SIG-M5 (cell line): ENCODE results near the gene CHRNB1.

Source experiments
- DNase-seq: peaks from one replicate; lab custom pipeline; 2025; lab: John Stamatoyannopoulos, UW

CHRNB1 gene

DNA sequence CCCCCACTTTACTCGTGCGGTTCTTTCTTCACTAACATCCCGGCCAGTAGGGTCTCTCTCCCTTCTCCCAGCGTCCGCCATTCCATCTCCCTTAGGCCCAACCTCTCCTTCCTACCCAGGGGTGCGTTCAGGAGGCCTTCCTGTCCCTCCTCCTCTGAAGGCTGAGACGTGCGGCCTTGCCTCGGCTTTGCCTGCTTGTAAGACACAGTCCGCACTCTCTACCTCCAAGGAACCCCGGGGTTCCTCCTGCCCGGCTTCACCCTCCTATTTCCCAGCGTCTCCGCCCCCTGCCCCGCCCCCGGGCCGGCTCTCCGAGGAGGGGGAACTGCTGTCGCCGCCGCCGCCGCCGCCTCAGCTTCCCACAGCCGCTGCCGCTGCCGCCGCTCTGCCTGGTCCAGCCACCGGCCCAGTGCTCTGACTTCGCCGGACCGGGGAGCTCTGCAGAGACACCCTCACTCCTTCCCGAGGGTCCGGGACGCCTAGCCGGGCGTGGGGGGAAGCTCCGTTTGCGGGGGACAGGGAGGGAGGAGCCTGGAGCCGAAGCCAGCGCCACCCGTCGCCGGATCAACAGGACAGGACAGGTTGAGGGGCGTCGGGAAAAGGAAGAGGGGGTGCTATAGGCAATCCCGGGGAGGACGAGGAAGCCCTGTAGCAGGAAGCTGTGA lies 6.8 kb upstream of the CHRNB1 start:
- no peak for DNase-seq

DNA sequence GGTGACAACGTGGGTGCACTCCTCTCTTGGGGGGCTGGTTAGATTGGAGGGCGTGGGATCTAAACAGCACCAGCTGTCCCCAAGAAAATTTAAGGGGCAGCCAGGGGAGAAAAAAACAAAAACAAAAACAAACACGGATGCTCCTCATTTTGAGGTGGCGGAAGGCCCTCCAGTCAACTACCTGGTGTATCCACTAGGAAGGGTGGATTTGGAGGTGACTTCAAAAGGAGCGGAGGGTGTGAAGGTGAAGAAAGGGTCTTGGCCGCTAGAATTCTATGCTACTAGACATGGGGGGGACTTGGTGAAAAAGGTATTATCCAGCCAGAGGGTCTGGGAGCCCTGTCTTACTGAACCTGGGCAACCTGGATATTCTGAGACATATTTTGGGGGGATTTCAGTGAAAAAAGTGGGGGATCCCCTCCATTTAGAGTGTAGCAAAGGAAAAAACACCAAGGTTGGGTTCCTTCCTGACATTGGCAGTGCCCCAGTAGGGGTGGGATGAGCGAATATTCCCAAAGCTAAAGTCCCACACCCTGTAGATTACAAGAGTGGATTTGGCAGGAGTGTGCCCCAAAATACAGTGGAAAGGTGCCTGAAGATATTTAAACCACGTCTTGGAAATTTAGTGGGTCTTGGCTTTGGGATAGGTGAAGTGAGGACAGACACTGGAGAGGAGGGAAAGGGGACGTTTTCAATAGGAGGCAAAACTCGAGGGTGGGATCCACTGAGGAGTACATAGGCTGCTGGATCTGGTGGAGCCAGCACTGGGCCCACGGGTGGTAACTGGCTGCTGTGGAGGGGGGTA lies 6.0 kb upstream of the CHRNB1 start:
- DNase-seq: no peak

DNA sequence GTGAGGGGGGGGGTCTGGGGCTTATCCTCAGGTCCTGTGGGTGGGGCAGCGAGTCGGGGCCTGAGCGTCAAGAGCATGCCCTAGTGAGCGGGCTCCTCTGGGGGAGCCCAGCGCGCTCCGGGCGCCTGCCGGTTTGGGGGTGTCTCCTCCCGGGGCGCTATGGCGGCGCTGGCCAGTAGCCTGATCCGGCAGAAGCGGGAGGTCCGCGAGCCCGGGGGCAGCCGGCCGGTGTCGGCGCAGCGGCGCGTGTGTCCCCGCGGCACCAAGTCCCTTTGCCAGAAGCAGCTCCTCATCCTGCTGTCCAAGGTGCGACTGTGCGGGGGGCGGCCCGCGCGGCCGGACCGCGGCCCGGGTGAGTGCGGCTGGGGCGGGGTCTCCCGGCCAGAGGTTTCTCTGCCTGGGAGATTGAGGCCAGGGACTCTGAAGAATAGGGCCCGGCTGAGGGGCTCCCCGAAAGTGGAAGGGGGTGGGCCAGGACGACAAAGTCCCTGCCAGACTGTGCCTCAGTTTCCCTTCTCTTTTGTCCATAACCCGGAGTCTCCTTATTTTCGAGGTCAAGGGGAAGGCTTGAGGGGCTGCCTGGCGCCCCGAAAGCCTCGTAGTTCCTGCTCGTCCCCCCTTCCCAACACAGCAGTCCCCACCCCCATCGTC lies 5.3 kb upstream of the CHRNB1 start, which contains the start of gene FGF11:
TSS of gene FGF11 (plus strand) at position 51 of the 651 bp plus-strand sequence. CDS start at position 160, 109 bp downstream.
- DNase-seq: no peak

DNA sequence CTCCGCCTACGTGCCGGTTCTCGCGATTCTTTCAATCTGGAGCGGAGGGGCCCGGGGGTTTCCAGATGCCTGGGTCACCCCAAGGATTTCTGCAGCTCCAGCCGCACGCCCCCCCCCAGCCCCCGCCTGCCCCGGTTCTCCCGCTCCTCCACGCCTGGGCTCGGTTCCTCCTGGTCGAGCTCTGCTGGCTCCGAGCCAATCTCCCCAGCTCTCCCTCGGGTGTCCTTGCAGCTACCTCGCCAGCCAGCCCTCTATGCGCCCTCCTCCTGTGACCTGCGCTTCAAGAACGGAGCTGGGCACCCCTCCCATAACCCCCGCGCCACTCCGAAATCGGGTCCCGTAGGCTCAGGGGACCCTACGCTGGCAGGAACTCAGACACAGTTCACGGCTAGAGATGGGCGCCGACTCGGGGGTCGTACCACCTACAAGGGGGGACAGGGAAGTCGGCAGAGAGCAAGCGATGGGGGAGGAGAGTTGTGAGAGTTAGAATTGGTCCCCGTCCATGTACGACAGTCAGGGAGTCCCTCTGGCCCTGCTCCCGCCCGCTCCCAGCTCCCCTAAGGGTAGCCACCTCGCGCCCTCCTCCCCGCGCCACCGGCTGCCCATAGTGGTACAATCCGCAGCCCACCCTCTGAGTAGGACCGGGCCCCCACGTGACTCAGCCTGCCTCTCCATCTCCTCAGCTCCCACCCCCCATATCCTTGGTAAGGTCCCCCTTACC lies 4.6 kb upstream of the CHRNB1 start:
- DNase-seq: no peak

GRCh38 chr17:7440834-7441195 lies 4.0 kb upstream of the CHRNB1 start:
- DNase-seq: no peak

- no peak for DNase-seq
Measured at GRCh38 chr17:7441266-7441665, 3.6 kb upstream of the CHRNB1 start.

DNA sequence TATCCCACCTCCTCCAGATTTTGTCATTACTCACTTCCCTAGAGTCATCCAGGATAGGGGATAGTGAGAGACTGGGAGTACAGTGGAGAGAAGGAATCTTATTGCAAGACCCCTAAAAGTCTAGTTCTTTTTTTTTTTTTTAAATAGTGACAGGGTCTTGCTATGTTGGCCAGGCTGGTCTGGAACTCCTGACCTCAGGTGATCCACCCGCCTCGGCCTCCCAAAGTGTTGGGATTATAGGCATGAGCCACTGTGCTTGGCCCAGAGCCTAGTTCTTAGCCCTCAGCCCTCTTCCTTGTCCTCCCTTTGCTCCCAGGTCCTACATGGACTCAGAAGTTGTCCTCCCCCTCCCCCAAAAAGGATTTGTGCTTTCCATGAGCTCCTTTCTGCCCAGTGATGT lies 2.7 kb upstream of the CHRNB1 start:
- DNase-seq: no peak

DNA sequence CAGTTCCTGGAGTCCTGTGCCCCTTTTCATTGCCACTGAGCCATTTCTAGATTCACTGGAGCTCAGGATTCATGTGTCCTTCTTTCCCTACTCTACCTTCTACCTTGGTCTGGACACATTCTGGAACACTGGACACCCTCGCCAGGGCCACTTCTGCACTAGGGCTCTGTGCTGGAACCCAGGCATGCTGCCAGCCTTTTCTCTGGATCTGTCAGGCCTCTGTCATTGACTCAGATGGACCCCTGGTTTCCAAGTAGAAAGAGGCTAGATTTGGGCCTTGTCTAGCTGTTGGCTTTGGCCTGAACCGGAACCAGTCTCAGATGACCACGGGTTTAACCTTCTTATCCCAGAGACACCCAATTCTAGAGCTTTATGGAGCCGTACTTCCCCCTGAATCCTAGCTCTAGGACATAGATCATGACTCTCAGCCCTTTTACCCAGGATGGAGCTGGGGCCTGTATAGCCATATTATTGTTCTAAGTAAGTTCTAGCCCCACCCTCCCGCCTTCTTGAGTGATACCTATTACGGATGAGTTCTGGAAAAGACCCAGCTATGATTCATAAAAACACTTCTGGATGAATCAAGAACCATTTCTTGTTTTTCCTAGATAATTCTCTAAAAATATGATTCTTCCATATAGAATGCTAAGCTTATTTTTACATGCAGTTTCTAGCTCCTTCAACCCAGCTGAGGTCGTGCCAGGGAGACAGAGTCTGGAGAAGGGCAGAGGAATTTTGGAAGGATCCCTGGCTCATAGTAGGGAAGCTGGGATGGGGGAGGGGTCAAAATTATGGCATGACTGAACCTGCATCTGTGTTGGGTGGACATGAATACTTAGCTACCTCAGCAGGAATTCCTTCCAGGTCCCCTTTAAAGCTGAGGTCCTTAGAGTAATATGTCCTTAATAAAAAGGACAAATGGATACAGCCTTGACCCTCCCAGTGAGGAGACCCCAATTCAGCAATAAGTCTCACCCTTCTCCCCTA lies 1.1 kb upstream of the CHRNB1 start:
- no peak for DNase-seq

DNA sequence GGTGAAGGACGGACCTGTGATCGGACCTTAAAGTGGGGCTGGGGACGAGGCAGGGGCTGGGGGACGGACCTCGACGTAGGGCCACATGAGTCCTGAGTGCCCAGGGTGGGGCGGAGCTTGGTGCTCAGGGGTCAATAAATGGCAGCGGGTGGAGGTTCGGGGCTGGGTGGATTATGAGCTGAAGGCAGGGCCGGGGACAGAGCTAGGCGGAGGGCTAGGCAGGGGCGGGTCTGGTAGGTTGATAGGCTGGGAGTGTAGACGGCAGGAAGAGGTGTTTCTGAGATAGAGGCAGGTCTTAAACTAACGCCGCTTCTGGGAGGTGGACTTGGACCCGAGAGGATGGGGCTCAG lies 733 bp downstream of the CHRNB1 start:
- no peak for DNase-seq

- no peak for DNase-seq
Measured at GRCh38 chr17:7448461-7448860, 3.6 kb downstream of the CHRNB1 start.

GRCh38 chr17:7459961-7460545 lies 15.2 kb downstream of the CHRNB1 start:
- no peak for DNase-seq

DNA sequence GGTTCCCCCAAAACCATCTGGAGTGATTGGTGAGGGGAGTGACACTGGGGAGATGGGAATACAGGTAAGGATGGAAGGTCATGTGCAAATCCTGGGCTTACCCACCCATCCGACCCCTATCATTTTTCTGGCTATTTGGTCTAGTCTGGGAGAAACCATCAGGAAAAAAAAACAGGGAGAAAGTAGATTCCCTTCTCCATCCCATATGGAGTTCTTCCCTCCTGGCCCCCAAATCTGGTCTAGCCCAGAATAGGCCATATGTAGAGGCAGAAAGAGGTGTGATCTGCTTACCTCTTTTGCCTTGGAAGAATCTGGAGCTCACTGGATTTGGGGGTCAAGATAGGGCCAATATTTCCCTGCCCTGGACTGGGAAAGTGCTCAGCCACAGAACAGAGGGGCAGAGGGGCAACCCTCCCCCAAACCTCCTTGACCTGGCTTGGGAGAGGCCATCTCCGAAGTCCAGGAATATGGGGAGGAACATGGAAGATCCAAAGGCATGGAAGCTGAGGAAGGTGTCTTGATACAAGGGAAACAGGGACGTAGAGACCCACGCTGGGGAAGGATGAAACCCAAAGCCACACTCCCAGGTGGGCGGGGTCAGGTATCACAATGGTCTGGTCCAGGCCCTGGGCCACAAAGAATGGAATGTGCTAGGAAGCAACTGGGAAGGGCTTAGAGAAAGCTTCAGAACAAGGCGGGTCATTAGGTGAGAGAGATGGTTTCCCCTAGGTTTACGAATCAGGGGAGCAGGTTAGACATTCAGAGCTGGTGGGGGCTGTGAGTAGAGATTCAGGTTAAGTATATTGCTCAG lies 16.2 kb downstream of the CHRNB1 start:
- DNase-seq: no peak

DNA sequence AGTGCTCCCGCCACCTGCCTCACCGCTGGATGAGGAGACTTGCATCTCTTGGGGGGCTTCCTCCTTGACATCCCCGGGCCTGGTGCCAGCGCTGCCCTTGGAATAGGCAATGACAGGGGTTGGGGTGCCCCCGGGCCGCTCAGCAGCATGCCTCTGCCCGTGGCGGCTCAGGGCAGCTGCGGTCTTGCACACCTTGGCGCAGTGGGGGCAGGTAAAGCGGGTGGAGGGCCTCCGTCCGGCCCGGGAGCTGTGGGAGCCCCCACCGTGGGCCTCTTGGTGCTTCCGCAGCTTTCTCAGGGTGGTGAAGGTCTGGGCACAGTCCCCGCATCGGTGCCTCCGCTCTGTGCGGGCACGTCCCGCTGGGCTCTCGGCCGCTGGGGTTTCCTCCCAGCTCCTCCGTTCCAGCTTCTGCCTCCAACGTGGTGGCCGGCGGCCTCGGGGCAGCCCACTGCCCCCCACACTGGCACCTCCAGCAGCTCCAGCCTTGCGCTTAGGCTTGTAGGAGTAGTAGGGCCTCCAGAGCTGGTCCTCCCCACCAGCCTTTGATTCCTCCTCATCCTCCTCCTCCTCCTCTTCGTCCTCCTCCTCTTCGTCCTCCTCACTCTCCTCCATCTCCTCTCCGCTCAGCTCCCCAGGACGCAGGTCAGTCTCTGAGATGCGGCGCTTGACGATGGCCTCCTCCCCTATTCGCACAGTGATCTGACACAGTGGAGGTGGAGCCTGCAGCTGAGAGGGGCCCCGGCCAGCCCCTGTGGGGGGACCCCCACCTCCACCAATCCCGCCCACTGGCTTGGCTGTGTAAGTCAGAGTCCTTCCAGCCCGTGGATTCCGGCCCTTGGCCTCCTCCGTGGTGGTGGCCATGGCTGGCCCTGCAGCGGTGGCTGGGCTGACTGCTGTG lies 17.9 kb downstream of the CHRNB1 start:
- DNase-seq: no peak

DNA sequence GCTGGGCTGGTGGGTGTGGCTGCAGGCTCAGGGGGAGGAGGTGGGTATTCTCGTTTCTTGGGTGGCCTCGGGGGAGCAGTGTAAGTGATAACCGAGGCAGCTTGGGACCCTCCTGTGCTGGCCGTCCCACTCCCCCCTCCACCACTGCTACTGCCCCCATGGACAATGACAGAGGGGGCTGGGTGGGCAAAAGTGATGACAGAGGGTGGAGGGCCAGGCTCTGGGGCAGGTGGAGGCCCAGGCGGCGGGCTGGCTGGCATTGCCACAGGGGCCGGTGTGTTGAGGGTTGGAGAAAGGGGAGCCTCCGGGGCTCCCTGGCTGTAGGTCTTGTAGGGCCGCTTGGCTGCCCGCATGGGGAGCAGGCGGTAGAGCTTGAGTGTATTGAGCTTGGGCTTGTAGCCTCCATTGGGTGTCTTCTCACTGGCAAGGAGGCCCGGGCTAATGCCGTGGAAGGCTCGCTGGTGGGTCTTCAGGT lies 18.5 kb downstream of the CHRNB1 start:
- DNase-seq: no peak

- no peak for DNase-seq
Measured at GRCh38 chr17:7464081-7464480, 19.2 kb downstream of the CHRNB1 start.

DNA sequence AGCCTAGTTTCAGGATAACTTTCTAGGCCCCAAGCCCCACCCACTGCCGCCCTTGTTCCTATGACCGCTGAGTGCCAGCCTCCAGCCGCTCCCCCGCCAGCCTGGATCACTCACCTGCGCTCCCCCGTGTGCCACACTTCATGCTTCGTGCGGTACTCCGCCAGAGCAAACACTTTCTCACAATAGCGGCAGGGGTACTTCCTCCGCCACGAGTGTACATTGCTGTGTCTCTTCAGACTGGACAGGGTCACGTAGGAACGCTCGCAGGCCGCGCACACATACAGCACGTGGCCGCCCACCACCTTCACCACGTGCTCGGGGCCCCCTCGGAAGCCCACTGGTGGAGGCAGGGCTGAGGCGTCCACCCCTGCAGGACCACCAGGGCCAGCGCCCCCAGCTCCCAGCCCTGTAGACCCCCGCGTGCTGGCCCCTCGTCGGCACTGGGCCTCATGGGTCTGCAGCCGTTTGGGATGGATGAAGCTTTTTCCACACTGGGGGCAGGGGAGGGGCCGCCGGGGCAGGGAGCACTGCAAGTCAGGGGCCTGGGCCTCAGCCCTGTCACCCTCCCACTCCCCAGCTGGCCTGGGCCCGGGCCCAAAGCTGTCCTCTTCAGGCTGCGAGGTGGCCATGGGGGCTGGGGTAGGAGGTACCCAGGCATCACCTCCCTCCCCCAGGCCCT lies 20.9 kb downstream of the CHRNB1 start:
- DNase-seq: no peak

DNA sequence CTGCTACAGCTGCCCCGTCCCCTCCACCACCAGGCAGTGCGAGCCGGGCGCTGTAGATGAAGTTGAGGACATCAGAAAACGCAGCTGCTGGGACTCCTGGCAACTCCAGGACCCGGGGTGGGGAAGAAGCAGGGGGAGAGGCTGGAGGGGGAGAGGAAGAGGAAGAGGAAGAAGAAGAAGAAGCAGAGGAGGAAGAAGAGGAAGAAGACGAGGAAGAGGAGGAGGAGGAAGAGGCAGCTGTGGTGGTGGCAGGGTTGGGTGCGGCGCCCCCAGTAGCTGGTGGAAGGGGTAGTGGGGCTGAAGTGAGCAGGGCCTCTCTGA lies 21.4 kb downstream of the CHRNB1 start:
- DNase-seq: no peak

- no peak for DNase-seq
Measured at GRCh38 chr17:7466639-7467341, 21.9 kb downstream of the CHRNB1 start.
